Tongue (tissue), 2 donors: Measurements from ENCODE around the gene PLPP3. TPM values are rescaled to one million over a fixed set of nuclear protein-coding genes. Genes with fewer than 3 reads are reported as not detected.

Source experiments
- DNase-seq: peaks from one replicate; pipeline ENCODE4 v3.0.0-alpha.2; 2015
- total RNA-seq: library from RNA; depleted of rRNA; stranded (reverse); fragments of >200 nt; gene quantifications from one replicate; pipeline ENCODE4 v1.2.3, GENCODE V29; 2014

The PLPP3 gene
- total RNA-seq, 1 donor from 2014 or later, result 191 TPM

GRCh38 chr1:56495538-56495937, 83.8 kb downstream of the PLPP3 start:
- no peak for DNase-seq

DNA sequence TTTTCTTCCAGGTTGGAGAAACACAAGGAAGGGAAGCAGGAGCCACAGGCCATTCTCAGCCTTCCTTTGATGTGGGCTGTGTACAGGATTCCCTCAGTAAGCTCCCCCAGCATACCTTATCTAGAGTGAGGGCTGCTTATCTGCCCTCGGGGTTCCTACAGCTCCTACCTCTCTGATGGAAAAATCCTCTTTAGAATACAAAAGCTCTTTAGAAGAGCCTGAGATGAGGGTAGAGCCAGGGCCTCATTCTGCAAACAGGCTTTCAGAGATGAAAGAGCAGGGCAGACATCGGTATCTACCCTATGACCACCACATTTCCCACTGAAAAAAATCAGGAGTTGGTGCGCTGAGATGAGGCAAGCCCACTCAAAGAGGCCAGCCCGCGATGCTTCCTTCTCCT, 85.1 kb downstream of the PLPP3 start:
- DNase-seq, result no peak

GRCh38 chr1:56493826-56494225, 85.5 kb downstream of the PLPP3 start:
- DNase-seq, result no peak

GRCh38 chr1:56491441-56491840, 87.9 kb downstream of the PLPP3 start:
- DNase-seq, result no peak

GRCh38 chr1:56490619-56491018, 88.7 kb downstream of the PLPP3 start:
- DNase-seq, result no peak

GRCh38 chr1:56489695-56490094, 89.7 kb downstream of the PLPP3 start:
- no peak for DNase-seq

DNA sequence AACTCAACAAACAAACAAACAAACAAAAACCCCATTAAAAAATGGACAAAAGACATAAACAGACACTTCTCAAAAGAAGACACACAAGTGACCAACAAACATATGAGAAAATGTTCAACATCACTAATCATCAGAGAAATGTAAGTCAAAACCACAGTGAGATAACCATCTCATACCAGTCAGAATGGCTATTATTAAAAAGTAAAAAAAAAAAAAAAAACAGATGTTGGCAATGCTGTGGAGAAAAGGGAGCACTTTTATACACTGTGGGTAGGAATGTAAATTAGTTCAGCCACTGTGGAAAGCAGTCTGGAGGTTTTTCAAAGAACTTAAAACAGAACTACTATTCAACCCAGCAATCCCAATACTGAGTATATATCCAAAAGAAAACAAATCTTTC, 94.7 kb downstream of the PLPP3 start:
- no peak for DNase-seq

DNA sequence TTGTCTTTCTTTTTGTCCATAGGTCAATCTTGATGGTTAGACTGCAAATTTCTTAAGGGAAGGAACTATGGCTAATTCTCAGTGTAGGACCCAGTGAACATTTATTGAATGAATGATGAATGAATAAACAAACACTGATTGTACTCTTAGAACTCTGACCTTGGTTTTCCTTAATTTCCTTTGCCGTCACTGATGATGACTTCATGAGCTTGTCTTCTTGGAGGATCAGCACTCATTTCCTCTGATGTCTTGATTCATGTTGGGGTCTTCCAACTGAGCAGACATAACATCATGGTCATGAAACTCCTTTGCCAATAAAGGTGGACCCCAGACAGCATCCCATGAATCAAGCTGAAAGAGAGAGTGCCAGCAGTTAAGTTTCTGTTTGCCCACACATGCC, 96.3 kb downstream of the PLPP3 start:
- no peak for DNase-seq

- DNase-seq, result no peak
Observed at GRCh38 chr1:56482486-56482885, 96.9 kb downstream of the PLPP3 start.

DNA sequence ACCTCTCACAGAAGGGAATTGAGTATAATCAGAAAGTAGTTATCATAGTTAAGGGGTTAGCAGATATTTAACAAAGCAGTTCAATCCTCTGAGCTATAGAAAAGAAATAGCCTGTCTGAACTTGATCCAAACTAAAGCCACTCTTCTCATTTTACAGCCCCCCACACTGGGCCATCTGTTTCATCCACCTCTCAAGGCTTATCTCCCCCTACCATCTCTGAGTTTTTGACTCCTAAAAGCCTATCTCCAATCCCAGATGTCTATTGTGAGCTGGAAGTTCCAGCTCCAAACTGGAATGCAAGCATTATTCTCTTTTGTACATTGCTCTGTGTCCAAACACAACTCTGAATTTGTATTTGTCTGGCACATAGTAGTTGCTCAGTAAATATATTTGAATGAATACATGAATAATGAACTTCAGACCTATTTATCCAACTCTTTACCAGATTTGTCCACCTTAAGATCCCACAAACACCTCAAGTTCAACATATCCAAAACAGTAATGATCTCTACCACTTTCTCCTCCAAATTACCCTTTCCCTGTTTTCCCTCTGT, 98.1 kb downstream of the PLPP3 start:
- DNase-seq, result no peak

GRCh38 chr1:56478734-56479133, 100.6 kb downstream of the PLPP3 start:
- no peak for DNase-seq

GRCh38 chr1:56477164-56478111, 101.9 kb downstream of the PLPP3 start:
- peak; percentile 64 for DNase-seq

DNA sequence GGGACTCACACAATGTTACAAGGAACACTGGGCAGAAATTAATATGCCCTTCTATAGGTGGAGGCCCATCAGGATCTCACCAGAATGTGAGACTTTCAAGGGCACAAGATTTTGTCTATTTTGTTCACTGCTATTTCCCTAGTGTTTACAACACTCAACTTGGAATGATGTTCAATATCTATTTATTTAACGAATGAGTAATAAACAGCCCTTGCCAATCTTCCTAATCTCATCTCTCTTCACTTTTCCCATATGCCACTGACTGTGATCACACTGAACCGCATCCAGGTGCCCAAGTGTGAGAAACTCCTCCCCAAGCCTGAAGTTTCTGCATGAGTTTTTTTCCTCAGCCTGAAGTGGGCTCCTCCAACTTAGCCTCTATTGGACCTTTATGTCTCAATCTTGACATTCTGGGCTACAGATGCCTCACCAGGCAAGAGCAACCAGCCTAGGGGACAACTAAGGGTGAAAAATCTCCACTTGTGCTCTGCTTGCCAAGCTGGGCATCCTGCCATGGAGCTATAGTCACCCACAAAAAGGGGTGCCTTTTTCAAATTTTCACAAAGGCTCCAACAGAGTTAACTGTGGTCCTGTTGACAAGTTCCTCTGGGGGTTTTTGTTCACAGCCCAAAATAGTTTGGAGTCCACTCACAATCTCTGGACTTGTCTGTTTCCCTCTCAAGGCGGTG, 105.6 kb downstream of the PLPP3 start:
- DNase-seq, result no peak

DNA sequence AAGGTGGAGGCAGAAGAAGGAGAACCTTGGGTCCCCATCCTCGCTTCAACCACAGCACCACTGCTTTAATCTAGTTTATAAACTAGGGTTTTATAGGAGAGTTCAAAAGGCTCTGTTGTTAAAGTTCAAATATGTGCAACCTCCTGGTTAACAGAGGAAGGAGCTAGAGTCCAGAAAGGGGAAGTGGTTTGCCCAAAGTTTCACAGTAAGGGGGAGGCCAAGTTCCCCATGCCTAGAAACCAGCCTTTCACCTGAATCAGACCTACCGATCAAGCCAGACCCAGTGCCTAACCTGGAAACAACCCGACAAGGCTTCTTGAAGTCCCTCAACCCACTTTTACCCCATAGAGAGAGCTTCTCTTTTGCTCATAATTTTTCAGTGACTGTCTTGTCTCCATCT, 106.5 kb downstream of the PLPP3 start:
- DNase-seq, result no peak

GRCh38 chr1:56469640-56470371, 109.6 kb downstream of the PLPP3 start:
- no peak for DNase-seq

DNA sequence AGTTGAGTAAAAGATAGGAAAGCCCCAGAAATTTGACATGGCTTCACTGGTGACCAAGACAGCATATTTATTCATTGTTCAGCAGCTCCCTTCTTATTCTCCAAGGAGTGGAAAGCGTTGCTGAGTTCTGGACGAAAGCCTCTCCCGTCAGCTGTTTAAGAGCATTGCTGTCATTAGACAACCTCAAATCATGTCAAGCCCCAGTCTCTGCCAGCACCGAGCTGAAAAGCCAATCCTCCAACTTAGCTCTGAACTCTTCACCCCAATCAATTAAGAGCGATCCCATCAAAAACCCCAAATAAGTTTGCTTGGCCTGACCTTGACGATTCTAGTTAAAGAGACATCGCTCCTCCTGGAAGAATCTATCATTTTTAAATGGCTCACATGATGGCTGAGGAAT, 110.8 kb downstream of the PLPP3 start:
- DNase-seq, result peak; percentile 47

DNA sequence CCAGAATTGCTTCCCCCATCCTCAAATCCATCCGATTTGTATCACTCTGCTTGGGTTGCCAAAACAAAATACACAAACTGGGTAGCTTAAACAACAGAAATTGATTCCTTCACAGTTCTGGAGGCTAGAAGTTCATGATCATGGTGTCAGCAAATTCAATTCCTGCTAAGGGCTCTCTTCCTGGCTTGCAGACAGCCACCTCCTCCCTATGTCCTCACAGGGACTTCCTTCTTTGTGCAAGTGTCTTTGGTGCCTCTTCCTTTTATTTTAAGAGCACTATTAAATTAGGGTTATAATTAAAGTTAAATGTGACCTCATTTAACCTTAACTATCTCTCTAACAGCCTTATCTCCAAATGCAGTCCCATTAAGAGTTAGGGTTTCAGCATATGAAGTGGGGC, 112.8 kb downstream of the PLPP3 start:
- DNase-seq, result no peak

DNA sequence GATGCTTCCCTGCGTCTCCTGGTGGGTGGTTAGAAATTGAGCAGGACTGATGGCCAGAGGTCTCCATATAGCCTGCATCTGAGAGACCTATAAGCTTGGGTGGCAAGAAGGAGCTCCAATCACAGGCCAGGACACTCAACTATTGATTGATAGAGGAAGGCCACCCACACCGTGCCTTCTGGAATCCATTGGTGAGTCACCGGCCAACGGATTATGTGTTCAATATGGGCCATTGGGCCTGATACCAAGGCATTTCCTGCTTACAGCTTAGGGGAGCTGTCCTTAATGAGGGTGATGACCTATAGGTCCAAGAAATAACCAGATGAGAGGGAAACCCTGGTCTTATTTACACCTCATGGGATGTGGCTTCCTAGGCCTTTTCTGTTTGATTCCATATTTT, 115.1 kb downstream of the PLPP3 start:
- no peak for DNase-seq

DNA sequence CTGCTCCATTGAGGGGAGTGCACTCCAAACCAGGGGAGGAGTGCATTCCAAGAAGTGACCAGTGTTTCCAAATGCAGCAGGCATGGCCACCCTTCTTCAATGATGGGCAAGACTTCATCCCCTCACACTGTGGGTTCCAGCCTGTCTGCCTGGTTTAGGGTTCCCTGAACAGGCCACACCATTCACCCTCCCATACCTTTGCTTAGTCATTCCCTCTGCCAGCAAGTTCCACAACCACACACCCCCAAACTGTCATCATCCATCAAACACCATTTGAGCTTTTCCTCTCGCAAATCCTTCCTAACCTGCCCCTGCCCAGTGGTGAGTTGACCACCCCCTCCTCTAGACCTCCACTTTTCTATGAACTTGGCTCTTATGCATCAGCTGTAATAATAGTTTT, 116.0 kb downstream of the PLPP3 start:
- no peak for DNase-seq

DNA sequence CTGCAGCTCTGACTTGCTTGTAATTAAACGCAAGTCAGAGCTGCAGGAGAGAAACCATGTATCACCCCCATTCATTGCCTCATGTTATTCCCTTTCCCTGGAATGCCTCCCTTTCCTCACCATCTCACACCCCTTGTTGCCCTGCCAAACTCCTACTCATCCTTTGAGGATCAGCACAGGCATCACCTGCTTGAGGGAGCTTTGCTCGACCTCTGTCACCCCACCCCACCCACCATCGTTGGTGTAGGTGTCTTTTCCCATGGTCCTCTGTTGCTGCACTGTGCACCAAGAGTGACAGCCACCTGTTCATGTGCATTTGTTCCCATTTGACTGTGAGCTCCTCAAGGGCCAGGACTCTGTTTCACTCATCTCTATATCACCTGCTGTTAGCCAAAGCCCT, 117.2 kb downstream of the PLPP3 start:
- DNase-seq, result no peak

DNA sequence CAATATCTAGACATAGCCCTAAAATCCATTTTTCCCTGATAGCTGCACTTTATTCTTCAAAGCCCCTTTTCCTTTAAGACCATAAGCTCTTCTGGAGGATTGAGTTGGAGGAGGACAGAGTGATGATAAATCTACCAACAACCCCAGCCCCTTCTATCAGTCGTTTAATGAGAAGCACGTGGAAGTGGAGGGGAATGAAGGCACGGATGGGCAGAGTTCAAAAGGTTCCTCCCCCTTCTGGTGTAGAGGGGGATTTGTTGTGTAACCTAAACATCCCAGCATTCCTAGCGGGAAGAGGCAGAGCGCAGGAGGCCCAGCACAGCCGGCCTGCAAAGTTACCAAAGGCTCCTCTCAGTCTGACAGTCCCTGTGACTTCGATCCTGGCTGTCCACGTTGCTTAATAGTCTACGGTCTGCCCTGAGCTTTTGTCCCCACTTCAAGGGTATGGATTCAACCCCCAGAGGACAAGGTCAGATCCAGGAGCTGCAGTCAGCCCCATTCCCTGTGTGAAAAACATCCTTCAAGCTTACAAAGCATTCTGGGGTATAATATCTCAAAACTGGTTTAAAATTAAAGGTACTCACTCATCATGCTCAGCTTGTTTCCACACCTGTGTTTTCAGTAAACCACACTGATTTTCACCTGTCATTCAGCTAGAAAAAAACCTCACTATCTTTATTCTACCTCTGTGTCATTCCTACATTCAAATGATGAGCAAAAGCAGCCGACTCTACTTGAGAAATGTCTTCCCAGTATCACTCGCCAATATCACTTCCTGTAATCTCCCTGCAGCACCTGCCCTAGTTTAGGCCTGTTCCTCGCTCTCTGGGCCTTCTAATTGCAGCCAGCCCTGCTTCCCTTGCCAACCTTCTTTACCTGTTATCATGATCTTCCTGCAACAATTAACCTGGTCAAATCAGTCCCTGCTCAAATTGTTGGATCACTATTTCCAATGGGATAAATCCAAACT, 117.9 kb downstream of the PLPP3 start:
- no peak for DNase-seq
